PC-9 (cell line): ENCODE results near the gene HOXA4.

ENCODE experiments used
- EZH2 ChIP-seq: fragments of 200-600 bp; sonication (generic); IDR thresholded peaks from 2 replicates; pipeline ENCODE4 v1.8.0; 2017; ENCODE audit warnings: antibody characterized with exemption, low read depth
- TF ChIP-seq, protein P1 (sequence below): fragments of 200-600 bp; sonication (generic); conservative IDR thresholded peaks from 2 replicates; pipeline ENCODE4 v1.6.1; 2017; ENCODE audit warnings: mixed run types, antibody characterized with exemption, mild to moderate bottlenecking, moderate library complexity

DNA sequence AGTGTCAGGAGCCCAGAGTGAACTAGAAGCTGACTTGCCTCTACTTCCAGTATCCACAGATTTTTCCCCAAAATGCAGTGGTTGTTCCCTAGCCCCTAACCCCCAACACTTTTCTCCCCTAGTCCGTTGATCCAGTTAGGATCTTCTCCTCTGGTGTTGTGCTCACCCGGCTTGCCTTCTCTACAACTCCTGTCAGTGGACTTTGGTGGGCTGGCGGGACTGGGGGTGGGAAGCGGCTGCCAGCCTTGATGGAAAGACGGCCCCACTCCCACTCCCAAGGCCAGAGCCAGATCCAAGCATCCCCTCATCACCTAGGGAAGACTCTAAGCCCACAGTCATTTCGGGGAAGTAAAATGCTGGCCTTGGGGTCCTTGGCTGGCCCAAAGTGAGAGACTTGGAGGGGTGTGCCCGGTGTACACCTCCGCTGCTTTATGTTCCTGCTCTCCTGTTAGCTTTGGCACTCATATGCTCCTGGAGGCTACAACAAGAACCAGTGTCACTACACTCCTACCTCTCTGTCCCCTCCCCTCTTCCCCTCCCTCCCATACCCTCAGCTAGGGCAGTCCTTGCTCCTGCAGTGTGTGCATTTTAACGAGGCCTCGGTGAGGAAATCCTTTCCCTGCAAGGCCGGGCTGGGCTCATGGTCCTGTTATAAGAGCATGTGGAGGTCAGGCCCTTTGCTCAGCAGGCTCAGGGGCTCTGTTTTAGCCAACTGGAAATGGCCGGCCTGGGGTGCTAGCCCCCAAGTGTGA is 44.5 kb upstream of the HOXA4 start:
- TF ChIP-seq, protein P1, sequence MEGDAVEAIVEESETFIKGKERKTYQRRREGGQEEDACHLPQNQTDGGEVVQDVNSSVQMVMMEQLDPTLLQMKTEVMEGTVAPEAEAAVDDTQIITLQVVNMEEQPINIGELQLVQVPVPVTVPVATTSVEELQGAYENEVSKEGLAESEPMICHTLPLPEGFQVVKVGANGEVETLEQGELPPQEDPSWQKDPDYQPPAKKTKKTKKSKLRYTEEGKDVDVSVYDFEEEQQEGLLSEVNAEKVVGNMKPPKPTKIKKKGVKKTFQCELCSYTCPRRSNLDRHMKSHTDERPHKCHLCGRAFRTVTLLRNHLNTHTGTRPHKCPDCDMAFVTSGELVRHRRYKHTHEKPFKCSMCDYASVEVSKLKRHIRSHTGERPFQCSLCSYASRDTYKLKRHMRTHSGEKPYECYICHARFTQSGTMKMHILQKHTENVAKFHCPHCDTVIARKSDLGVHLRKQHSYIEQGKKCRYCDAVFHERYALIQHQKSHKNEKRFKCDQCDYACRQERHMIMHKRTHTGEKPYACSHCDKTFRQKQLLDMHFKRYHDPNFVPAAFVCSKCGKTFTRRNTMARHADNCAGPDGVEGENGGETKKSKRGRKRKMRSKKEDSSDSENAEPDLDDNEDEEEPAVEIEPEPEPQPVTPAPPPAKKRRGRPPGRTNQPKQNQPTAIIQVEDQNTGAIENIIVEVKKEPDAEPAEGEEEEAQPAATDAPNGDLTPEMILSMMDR = no peak
- TF ChIP-seq EZH2 = no peak
